MM.1S (cell line): ENCODE data around the gene ARHGEF7.

ENCODE experiments used
- DNase-seq: peaks from one replicate; pipeline ENCODE4 v3.0.0-alpha.2; 2015
- H2AFZ ChIP-seq: fragments of 300-600 bp; sonication (generic); 2 replicates; pipeline ENCODE4 v1.6.0; 2016; ENCODE audit warnings: antibody characterized with exemption, low read length
- H3F3A ChIP-seq: fragments of 300-600 bp; sonication (generic); 2 replicates; pipeline ENCODE4 v1.6.1; 2016; ENCODE audit warnings: mild to moderate bottlenecking, antibody characterized with exemption, low read length, moderate library complexity, mixed read lengths; ENCODE audit not compliant: insufficient read depth
- H3K27ac ChIP-seq: fragments of 300-600 bp; sonication (generic); 2 replicates; pipeline ENCODE4 v1.5.1; 2016; ENCODE audit warnings: mild to moderate bottlenecking, low read length
- H3K27me3 ChIP-seq: fragments of 300-600 bp; sonication (generic); replicated peaks from 2 replicates; pipeline ENCODE4 v1.6.0; 2016; ENCODE audit warnings: low read length; ENCODE audit not compliant: insufficient read depth
- H3K36me3 ChIP-seq: fragments of 300-600 bp; sonication (generic); replicated peaks from 2 replicates; pipeline ENCODE4 v1.6.1; 2016; ENCODE audit warnings: mild to moderate bottlenecking, low read length, mixed read lengths; ENCODE audit not compliant: insufficient read depth
- H3K4me1 ChIP-seq: fragments of 300-600 bp; sonication (generic); 2 replicates; pipeline ENCODE4 v1.6.1; 2016; ENCODE audit warnings: low read length, mixed read lengths
- H3K4me2 ChIP-seq: fragments of 300-600 bp; sonication (generic); 2 replicates; pipeline ENCODE4 v1.6.0; 2016; ENCODE audit warnings: low read depth, low read length
- H3K4me3 ChIP-seq: fragments of 300-600 bp; sonication (generic); 2 replicates; pipeline ENCODE4 v1.5.1; 2016; ENCODE audit warnings: low read length, mixed read lengths
- H3K79me2 ChIP-seq: fragments of 300-600 bp; sonication (generic); 2 replicates; pipeline ENCODE4 v1.6.1; 2016; ENCODE audit warnings: mixed run types, low read length, mixed read lengths
- H3K9ac ChIP-seq: fragments of 300-600 bp; sonication (generic); 2 replicates; pipeline ENCODE4 v1.6.1; 2016; ENCODE audit warnings: low read length, mixed read lengths
- H3K9me2 ChIP-seq: fragments of 300-600 bp; sonication (generic); replicated peaks from 2 replicates; pipeline ENCODE4 v1.6.1; 2016; ENCODE audit warnings: mild to moderate bottlenecking, low read length, mixed read lengths; ENCODE audit not compliant: insufficient read depth
- H3K9me3 ChIP-seq: fragments of 300-600 bp; sonication (generic); replicated peaks from 2 replicates; pipeline ENCODE4 v1.6.1; 2016; ENCODE audit warnings: mild to moderate bottlenecking, low read length, mixed read lengths; ENCODE audit not compliant: insufficient read depth
- H4K20me1 ChIP-seq: fragments of 300-600 bp; sonication (generic); 2 replicates; pipeline ENCODE4 v1.6.1; 2016; ENCODE audit warnings: mild to moderate bottlenecking, low read length, moderate library complexity, mixed read lengths; ENCODE audit not compliant: insufficient read depth
- EZH2 ChIP-seq: fragments of 300-600 bp; sonication (generic); optimal IDR thresholded peaks from 2 replicates; pipeline ENCODE3; 2017; ENCODE audit warnings: low read depth, mild to moderate bottlenecking, antibody characterized with exemption, low read length, mixed read lengths
- EZH2phosphoT487 ChIP-seq: fragments of 300-600 bp; sonication (generic); IDR thresholded peaks from 2 replicates; pipeline ENCODE4 v1.6.1; 2018; ENCODE audit warnings: antibody characterized with exemption, low read length
- TF ChIP-seq, protein P1 (sequence below): fragments of 300-600 bp; sonication (generic); IDR thresholded peaks from 2 replicates; pipeline ENCODE4 v1.5.1; 2016; ENCODE audit warnings: antibody characterized with exemption, low read length, mixed read lengths

ARHGEF7 gene

DNA sequence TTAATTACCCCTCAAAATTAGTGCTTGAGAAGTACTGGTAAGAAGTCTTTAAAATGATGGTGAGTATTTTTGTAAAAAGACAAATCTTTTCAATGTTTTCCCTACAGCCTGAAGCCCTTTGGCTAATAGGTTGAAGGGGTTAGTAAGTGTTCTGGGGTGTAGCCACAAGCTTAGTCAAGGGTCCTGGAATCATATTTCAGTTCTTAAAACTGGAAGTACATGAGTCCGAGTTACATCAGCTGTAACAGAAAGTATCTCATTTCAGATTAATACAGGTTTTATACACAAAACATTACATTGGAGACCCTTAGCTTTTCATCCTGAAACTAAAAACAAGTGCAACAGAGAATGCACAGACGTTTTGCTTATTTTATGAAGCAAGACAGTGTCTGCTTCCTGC is 152.7 kb downstream of the ARHGEF7 start:
- H4K20me1 ChIP-seq: no peaks in the 10 kb centered on the region
- H3K4me2 ChIP-seq: no peak overlapping the region
- H2AFZ ChIP-seq: no peak overlapping the region
- no peak overlapping the region for H3K4me3 ChIP-seq
- no peak overlapping the region for H3K9ac ChIP-seq
- TF ChIP-seq EZH2phosphoT487 (no peak), EZH2 (no peak)
- TF ChIP-seq, protein P1, sequence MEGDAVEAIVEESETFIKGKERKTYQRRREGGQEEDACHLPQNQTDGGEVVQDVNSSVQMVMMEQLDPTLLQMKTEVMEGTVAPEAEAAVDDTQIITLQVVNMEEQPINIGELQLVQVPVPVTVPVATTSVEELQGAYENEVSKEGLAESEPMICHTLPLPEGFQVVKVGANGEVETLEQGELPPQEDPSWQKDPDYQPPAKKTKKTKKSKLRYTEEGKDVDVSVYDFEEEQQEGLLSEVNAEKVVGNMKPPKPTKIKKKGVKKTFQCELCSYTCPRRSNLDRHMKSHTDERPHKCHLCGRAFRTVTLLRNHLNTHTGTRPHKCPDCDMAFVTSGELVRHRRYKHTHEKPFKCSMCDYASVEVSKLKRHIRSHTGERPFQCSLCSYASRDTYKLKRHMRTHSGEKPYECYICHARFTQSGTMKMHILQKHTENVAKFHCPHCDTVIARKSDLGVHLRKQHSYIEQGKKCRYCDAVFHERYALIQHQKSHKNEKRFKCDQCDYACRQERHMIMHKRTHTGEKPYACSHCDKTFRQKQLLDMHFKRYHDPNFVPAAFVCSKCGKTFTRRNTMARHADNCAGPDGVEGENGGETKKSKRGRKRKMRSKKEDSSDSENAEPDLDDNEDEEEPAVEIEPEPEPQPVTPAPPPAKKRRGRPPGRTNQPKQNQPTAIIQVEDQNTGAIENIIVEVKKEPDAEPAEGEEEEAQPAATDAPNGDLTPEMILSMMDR: no peak
- H3K27me3 ChIP-seq: no peaks in the 10 kb centered on the region
- no peaks in the 10 kb centered on the region for H3K79me2 ChIP-seq
- H3K4me1 ChIP-seq: 0 out of 2 replicates have a peak, but pooled peaks cover 3% of the 10 kb centered on the region
- no peaks in the 10 kb centered on the region for H3K9me2 ChIP-seq
- no peaks in the 10 kb centered on the region for H3K9me3 ChIP-seq
- no peaks in the 10 kb centered on the region for H3F3A ChIP-seq
- H3K36me3 ChIP-seq: no peaks in the 10 kb centered on the region
- H3K27ac ChIP-seq: no peak overlapping the region
- no peak for DNase-seq

DNA sequence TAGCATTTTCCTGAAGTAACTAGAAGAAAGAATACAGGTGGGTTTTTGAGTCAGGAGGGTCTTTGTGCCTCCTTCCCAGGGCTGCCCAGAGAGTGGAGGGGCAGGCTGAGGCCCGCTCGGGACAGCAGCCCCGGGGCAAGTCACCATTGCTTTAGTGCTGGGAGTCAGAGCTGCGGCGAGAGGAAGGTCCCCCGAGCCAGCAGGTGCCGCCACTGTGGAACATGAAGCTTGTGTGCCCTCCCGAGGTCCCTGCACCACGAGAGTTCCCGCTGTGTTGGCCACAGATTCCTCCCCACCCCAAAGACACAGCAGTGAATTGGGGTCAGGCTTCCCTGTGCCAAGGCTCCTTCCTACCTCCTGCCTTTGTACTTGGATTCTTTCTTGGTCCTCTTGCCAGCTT is 154.4 kb downstream of the ARHGEF7 start:
- Histone ChIP-seq H3K79me2 (no peaks in the 10 kb centered on the region), H4K20me1 (no peaks in the 10 kb centered on the region), H3K27me3 (no peaks in the 10 kb centered on the region), H3K36me3 (no peaks in the 10 kb centered on the region), H3K9ac (no peak overlapping the region), H3K9me3 (no peaks in the 10 kb centered on the region), H2AFZ (no peak overlapping the region), H3K4me2 (no peak overlapping the region), H3K4me3 (no peak overlapping the region), H3F3A (no peaks in the 10 kb centered on the region), H3K27ac (no peak overlapping the region), H3K9me2 (no peaks in the 10 kb centered on the region), H3K4me1 (0 out of 2 replicates have a peak, but pooled peaks cover 3% of the 10 kb centered on the region)
- DNase-seq: no peak
- TF ChIP-seq EZH2phosphoT487: no peak
- TF ChIP-seq, protein P1: no peak
- no peak for TF ChIP-seq EZH2

DNA sequence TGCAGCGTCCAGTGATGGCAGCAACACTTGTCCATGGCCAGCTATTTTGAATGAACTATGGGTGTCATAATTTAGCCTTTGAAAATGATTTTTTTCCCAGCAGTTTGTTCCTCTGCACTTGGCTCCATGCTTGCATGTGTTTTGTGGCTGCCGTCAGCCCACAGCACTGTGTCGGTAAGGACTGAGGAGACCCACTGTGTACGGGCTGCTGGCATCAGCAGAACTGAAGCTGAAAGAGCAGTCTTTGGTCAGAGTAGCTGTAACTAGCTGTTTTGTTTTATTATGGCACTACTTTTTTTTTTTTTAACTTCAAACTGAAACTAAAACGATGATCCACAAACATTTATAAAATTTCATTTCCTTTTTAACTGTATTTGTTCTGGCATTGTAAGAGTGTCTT is 155.0 kb downstream of the ARHGEF7 start:
- Histone ChIP-seq H3K79me2 (no peaks in the 10 kb centered on the region), H3K4me3 (no peak overlapping the region), H3K27ac (no peak overlapping the region), H2AFZ (no peak overlapping the region), H3K4me1 (0 out of 2 replicates have a peak, but pooled peaks cover 3% of the 10 kb centered on the region), H3K9ac (no peak overlapping the region), H3K36me3 (no peaks in the 10 kb centered on the region), H3K27me3 (no peaks in the 10 kb centered on the region), H3K4me2 (no peak overlapping the region), H3K9me2 (no peaks in the 10 kb centered on the region), H3K9me3 (no peaks in the 10 kb centered on the region), H4K20me1 (no peaks in the 10 kb centered on the region), H3F3A (no peaks in the 10 kb centered on the region)
- no peak for TF ChIP-seq EZH2
- TF ChIP-seq EZH2phosphoT487: no peak
- no peak for DNase-seq
